ENCODE measurements around the gene MAP2K4. TPM values are rescaled to one million over a fixed set of nuclear protein-coding genes. Genes with fewer than 3 reads are reported as not detected.
A peak's percentile ranks its signal among the peaks of the same experiment; 100 is the strongest.

The MAP2K4 gene
- total RNA-seq, 1 experiment from 2014 or later = 24.4 TPM

GRCh38 chr17:12053552-12053951 is 32.9 kb downstream of the MAP2K4 start:
- no peak for TF ChIP-seq SOX15 (CRISPR knock-in tag; IDR thresholded peaks at IDR 0.05)
- TF ChIP-seq ZNF416 (CRISPR knock-in tag; IDR thresholded peaks at IDR 0.05) = no peak
- TF ChIP-seq MAX (CRISPR knock-in tag; IDR thresholded peaks at IDR 0.05) = no peak
- no peak for TF ChIP-seq ELF4 (CRISPR knock-in tag; IDR thresholded peaks at IDR 0.05; ENCODE audit: low read depth)
- TF ChIP-seq ZNF232 (CRISPR knock-in tag; IDR thresholded peaks at IDR 0.05) = no peak
- no peak for TF ChIP-seq ATF1 (CRISPR knock-in tag; IDR thresholded peaks at IDR 0.05)
- TF ChIP-seq ATF6 (CRISPR knock-in tag; IDR thresholded peaks at IDR 0.05) = no peak
- no peak for TF ChIP-seq E2F1 (CRISPR knock-in tag; IDR thresholded peaks at IDR 0.05)
- no peak for TF ChIP-seq GABPB1 (CRISPR knock-in tag; IDR thresholded peaks at IDR 0.05)
- no peak for TF ChIP-seq CBFB (CRISPR knock-in tag; IDR thresholded peaks at IDR 0.05; ENCODE audit: low read depth)
- Mint-ChIP-seq H3K27ac (no peak overlapping the region; the same call in 1 of the 2 replicates), H3K36me3 (no peaks in the 10 kb centered on the region), H3K27me3 (ENCODE audit: low read depth) (no peaks in the 10 kb centered on the region), H3K4me3 (no peak overlapping the region), H3K4me1 (peaks cover 76% of the 10 kb centered on the region), H3K9me3 (no peaks in the 10 kb centered on the region)
- no peak for ATAC-seq
- ChIA-PET CTCF (no interaction called here), POLR2A (no interaction called here)
- no peak for DNase-seq (ENCODE audit: low spot score)

GRCh38 chr17:12055889-12056288 is 35.2 kb downstream of the MAP2K4 start:
- Mint-ChIP-seq H3K36me3 (no peaks in the 10 kb centered on the region), H3K27me3 (ENCODE audit: low read depth) (no peaks in the 10 kb centered on the region), H3K9me3 (no peaks in the 10 kb centered on the region), H3K4me1 (peaks cover 61% of the 10 kb centered on the region), H3K27ac (peak overlapping the region; percentile 52; the same call in 1 of the 2 replicates), H3K4me3 (no peak overlapping the region)
- no peak for ATAC-seq
- ChIA-PET POLR2A (no interaction called here), CTCF (no interaction called here)
- no peak for DNase-seq (ENCODE audit: low spot score)
- TF ChIP-seq ZNF219 (CRISPR knock-in tag; IDR thresholded peaks at IDR 0.05; ENCODE audit: borderline replicate concordance) (no peak), NFE2L1 (CRISPR knock-in tag; IDR thresholded peaks at IDR 0.05) (no peak), ARID4B (CRISPR knock-in tag; IDR thresholded peaks at IDR 0.05; ENCODE audit: borderline replicate concordance) (no peak), RORB (CRISPR knock-in tag; IDR thresholded peaks at IDR 0.05) (no peak), AR (CRISPR knock-in tag; IDR thresholded peaks at IDR 0.05) (no peak), GTF2I (CRISPR knock-in tag; conservative IDR thresholded peaks at IDR 0.05) (no peak), TEAD1 (CRISPR knock-in tag; IDR thresholded peaks at IDR 0.05) (no peak), FOXJ3 (CRISPR knock-in tag; IDR thresholded peaks at IDR 0.05; ENCODE audit: borderline replicate concordance) (no peak), CREB1 (CRISPR knock-in tag; IDR thresholded peaks at IDR 0.05) (no peak), JAZF1 (CRISPR knock-in tag; IDR thresholded peaks at IDR 0.05) (no peak), CREM (CRISPR knock-in tag; IDR thresholded peaks at IDR 0.05) (no peak), USF2 (CRISPR knock-in tag; IDR thresholded peaks at IDR 0.05) (no peak), ZNF671 (CRISPR knock-in tag; IDR thresholded peaks at IDR 0.05) (no peak)
